HUDEP-2 (cell line): ENCODE results near the gene SERPIND1.

Experiments
- DNase-seq, 76 experiments: peaks; one replicate each; lab custom pipeline; 2025; ENCODE audit not compliant: unreplicated experiment in 76 of 76; lab: John Stamatoyannopoulos, UW

SERPIND1 gene

DNA sequence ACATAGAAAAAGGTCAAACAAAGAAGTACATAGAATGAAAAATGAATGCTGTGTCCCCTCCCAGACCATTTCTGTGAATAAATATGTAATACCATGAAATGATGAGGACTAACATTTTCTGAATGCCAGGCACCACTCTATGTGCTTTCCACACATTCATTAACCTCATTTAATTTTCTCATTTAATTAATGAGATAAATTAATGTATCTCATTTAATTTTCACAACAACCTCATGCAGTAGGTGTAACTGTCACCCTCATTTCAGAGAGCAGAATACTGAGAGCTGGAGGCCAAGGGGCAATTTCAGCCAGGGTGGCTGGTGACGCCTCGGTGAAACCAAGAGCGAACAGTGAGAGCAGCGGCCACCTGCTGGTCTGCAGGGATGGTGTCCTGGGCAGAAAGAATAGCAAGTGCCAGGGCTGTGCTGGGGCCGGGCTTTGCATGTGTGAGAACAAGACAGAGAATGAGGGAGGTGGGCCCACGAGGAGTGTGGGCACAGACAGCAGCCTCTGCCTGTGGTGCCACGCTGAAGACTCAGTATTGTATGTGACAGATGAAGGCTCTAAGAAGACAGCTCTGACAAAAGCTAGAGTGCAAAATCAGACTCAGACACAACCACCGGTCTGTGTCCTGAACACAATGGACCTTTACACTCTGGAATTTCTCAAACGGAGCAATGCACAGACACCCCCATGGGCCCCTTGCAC, 1.8 kb upstream of the SERPIND1 start:
- DNase-seq: no peak

DNA sequence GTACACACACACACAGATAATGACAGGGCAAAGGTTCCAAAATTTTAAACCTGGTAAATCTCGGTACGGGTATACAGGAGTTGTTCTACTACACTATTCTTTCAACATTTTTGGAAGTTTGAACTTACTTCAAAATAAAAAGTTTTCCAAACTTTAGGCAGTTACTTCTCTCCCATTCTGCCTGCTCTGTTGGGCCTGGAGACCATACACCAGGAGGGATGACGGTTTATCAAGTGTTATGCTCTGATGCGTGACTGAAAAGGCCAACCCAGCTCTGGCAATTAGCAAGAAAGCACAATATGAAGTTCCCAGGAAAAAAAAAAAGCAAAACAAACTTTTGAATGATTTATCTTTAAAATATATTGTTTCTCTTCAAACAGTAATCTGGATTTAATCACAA, 969 bp downstream of the SERPIND1 start:
- DNase-seq: no peak

- DNase-seq: no peak
These were observed 1.5 kb downstream of the SERPIND1 start for GRCh38 chr22:20775342-20775895.

DNA sequence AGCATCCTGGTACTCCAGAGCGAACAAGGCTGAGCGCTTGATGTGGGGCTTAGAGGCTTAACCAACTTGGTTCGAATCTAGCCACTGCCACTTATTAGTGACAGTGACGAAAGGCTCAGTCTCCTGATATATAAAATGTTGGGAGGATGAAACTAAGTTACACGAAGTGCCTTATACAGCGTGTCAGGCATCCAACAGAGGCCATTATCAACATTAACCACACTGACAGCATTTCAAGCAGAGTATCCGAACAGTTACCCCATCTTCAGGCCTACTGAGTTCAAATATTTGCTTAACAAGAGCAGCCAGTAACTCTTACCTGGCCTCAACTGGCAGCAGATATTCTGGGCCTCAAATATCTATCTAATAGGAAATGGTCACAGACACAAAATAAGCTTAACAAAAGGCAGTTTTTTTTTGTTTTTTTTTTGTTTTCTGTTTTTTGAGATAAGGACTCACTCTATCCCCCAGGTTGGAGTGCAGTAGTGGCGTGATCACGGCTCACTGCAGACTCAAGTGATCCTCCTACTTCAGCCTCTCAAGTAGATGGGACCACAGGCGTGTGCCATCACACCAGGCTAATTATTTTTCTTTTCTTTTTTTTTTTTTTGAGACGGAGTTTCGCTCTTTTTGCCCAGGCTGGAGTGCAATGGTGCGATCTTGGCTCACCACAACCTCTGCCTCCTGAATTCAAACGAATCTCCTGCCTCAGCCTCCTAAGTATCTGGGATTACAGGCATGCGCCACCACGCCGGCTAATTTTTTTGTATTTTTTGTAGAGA, 2.9 kb downstream of the SERPIND1 start:
- peak in 1 of 76 experiments; percentile 6 for DNase-seq

GRCh38 chr22:20777420-20778177, 3.7 kb downstream of the SERPIND1 start:
- DNase-seq: peak in 24 of 76 experiments; percentile 7 to 65 (median 34)

DNA sequence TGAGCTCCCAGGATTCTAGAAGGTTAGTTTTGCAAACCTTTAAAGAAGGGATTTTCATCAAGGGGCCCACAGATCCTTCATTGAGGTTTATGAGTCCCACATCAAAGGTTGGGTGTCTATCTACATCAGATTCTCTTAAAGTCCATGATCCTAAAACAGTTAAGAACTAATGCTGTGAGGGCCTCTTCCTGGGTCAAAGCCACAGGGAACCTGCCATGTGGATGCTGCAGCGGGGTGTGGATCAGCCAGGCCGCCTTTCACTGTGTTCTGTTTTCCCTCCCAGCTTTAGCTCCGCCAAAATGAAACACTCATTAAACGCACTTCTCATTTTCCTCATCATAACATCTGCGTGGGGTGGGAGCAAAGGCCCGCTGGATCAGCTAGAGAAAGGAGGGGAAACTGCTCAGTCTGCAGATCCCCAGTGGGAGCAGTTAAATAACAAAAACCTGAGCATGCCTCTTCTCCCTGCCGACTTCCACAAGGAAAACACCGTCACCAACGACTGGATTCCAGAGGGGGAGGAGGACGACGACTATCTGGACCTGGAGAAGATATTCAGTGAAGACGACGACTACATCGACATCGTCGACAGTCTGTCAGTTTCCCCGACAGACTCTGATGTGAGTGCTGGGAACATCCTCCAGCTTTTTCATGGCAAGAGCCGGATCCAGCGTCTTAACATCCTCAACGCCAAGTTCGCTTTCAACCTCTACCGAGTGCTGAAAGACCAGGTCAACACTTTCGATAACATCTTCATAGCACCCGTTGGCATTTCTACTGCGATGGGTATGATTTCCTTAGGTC, 5.3 kb downstream of the SERPIND1 start:
- no peak for DNase-seq

GRCh38 chr22:20779818-20780158, 5.9 kb downstream of the SERPIND1 start:
- DNase-seq: no peak

DNA sequence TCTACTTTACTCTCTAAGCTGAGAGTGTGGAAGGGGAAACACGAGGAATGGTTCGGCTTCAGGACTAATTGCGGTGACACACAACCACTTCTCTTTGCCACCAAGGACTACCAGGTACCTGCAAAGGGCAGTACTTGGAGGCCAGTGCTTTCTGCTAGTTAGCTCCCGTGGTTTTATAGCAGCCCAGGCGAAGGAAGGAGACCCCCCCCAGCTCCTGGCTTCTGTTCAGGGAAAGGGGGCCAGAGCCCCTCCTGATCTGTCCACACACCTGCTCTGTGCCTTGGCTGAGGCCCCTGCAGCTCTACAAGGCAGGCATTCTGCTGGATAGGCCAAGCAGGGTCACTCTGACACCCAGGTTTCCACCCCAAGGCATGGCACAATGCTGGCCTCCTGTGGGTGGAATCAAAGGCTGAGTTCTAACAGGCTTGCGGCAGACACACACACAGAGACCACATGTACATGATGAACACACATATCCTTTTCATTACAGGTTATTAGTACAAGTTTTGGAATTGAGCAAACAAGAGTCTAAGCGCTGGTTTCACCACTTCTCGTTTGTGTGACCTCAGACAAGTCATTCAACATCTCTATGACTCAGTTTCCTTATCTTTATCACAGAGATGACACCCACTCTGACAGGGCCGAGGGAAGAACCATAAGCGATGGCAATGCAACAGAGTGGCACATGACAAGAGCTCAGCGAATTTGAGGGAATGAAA, 7.5 kb downstream of the SERPIND1 start:
- DNase-seq: peak in 6 of 76 experiments; percentile 6 to 33 (median 12)

GRCh38 chr22:20782083-20782482, 8.2 kb downstream of the SERPIND1 start:
- no peak for DNase-seq

GRCh38 chr22:20782596-20783299, 8.8 kb downstream of the SERPIND1 start:
- DNase-seq: no peak

DNA sequence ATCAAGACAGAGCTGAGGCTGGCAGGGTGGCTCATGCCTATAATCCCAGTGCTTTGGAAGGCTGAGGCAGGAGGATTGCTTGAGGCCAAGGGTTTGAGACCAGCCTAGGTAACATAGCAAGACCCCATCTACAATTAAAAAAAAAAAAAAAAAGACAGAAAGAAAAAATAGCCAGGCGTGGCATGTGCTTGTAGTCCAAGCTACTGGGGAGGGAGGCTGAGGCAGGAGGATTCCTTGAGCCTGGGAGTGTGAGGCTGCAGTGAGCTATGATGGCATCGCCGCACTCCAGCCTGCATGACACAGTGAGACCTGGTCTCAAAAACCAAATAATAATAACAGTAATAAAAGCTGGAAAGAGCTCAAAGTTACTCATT, 9.4 kb downstream of the SERPIND1 start:
- no peak for DNase-seq

GRCh38 chr22:20783844-20784723, 10.2 kb downstream of the SERPIND1 start:
- DNase-seq: peak in 55 of 76 experiments; percentile 3 to 68 (median 38)

- no peak for DNase-seq
These were observed 11.5 kb downstream of the SERPIND1 start for GRCh38 chr22:20785415-20785814.

DNA sequence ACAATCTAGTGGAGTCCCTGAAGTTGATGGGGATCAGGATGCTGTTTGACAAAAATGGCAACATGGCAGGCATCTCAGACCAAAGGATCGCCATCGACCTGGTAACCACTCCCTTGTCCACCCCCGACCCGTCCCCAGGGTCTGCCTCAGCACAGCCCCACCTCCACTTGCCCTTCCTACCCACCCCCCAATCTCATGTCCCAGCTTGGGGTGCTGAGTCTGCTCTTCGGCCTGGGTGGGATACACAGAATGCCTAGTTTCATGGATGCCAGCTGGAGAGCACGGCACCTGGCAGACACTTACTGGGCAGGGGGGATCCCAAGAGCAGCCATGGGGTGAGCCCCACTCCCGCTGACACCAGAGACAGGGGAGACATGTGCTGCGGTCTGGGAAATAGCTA, 12.1 kb downstream of the SERPIND1 start:
- no peak for DNase-seq

- DNase-seq: no peak
These were observed 12.6 kb downstream of the SERPIND1 start for GRCh38 chr22:20786536-20786979.

DNA sequence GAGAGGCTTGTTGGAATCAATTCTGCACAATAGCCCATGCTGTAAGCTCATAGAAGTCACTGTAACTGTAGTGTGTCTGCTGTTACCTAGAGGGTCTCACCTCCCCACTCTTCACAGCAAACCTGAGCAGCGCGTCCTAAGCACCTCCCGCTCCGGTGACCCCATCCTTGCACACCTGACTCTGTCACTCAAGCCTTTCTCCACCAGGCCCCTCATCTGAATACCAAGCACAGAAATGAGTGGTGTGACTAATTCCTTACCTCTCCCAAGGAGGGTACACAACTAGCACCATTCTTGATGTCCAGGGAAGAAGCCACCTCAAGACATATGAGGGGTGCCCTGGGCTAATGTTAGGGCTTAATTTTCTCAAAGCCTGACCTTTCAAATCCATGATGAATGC, 13.3 kb downstream of the SERPIND1 start:
- DNase-seq: no peak

- DNase-seq: no peak
These were observed 14.1 kb downstream of the SERPIND1 start for GRCh38 chr22:20787746-20788626.
